Measurements from ENCODE around the gene HDHD5. TPM values are rescaled to one million over a fixed set of nuclear protein-coding genes. Genes with fewer than 3 reads are reported as not detected.
"Not testable (repeated sequence)": the region's sequence is repeated elsewhere in the genome, so short reads cannot be mapped to it uniquely, and the experiment has no call there.

The HDHD5 gene
- total RNA-seq, 1 donor from 2014 or later: 44.3 TPM

DNA sequence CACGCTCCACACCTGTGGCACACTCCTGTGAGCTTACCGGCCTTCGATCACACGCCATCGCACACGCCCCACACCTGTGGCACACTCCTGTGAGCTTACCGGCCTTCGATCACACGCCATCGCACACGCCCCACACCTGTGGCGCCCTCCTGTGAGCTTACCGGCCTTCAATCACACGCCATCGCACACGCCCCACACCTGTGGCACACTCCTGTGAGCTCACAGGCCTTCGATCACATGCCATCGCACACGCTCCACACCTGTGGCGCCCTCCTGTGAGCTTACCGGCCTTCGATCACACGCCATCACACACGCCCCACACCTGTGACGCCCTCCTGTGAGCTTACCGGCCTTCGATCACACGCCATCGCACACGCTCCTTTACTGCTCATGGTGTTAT is 11.6 kb downstream of the HDHD5 start:
- H3K27ac Mint-ChIP-seq; DNase-seq (ENCODE audit: low spot score); H3K9me3 Mint-ChIP-seq; H3K4me3 Mint-ChIP-seq (ENCODE audit: low read depth); intact Hi-C loops (cut with micrococcal nuclease); H3K27me3 Mint-ChIP-seq (ENCODE audit: low read depth); H3K4me1 Mint-ChIP-seq (ENCODE audit: low read depth): not testable (repeated sequence)
- H3K36me3 Mint-ChIP-seq (ENCODE audit: low read depth): peaks cover 30% of the 10 kb centered on the region

GRCh38 chr22:17145021-17145680 is 13.9 kb downstream of the HDHD5 start:
- Mint-ChIP-seq H3K4me1 (ENCODE audit: low read depth) (no peaks in the 10 kb centered on the region), H3K36me3 (ENCODE audit: low read depth) (peaks cover 36% of the 10 kb centered on the region), H3K9me3 (no peaks in the 10 kb centered on the region), H3K27ac (no peak overlapping the region), H3K4me3 (ENCODE audit: low read depth) (no peak overlapping the region), H3K27me3 (ENCODE audit: low read depth) (no peaks in the 10 kb centered on the region)
- no peak for DNase-seq (ENCODE audit: low spot score)
- intact Hi-C loops (cut with micrococcal nuclease): no loop called here

DNA sequence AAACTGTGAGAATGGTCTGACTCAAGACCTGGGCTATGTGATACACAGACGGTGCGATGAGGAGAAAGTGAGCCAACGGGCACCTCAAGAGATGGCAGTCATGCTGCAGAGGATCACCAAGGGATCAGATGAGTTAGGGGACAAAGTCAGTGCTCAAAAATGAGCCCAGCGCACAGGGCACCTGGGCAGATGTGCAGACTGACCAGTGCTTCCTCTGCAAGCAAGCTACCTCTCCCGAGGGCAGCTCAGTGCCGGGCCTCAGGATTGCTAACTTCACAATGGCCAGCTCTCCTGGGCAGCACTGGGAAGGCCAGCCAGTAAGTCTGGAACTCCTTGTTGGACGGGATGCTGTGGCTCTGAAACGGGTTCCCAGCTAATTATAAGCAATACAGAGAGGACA is 15.3 kb downstream of the HDHD5 start:
- peaks cover 37% of the 10 kb centered on the region for H3K36me3 Mint-ChIP-seq (ENCODE audit: low read depth)
- H3K9me3 Mint-ChIP-seq: no peaks in the 10 kb centered on the region
- no peak overlapping the region for H3K4me3 Mint-ChIP-seq (ENCODE audit: low read depth)
- no peak for DNase-seq (ENCODE audit: low spot score)
- no peaks in the 10 kb centered on the region for H3K27me3 Mint-ChIP-seq (ENCODE audit: low read depth)
- no peaks in the 10 kb centered on the region for H3K4me1 Mint-ChIP-seq (ENCODE audit: low read depth)
- no peak overlapping the region for H3K27ac Mint-ChIP-seq
- intact Hi-C loops (cut with micrococcal nuclease): no loop called here

DNA sequence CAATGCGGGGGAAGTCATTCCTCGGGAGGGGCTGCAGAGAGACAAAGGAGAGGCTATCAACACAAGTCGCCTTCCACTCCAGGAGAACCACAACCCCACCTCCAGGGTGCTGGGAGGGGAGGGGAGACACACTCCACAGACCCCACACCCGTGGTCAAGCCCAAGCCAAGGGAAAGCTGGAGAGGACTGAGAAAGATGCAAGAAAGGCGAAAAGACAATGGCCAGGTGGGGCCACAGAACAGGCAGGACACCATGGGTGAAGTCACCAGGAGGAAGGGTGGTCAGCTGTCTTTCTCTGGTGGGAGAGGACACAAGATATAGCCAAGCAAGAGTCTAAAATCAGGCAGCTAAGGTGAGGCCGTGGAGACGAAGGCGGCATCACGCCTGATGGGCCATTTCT is 16.0 kb downstream of the HDHD5 start:
- intact Hi-C loops (cut with micrococcal nuclease): no loop called here
- peaks cover 37% of the 10 kb centered on the region for H3K36me3 Mint-ChIP-seq (ENCODE audit: low read depth)
- H3K9me3 Mint-ChIP-seq: no peaks in the 10 kb centered on the region
- no peak overlapping the region for H3K27ac Mint-ChIP-seq
- no peaks in the 10 kb centered on the region for H3K27me3 Mint-ChIP-seq (ENCODE audit: low read depth)
- DNase-seq (ENCODE audit: low spot score): no peak
- H3K4me3 Mint-ChIP-seq (ENCODE audit: low read depth): no peak overlapping the region
- H3K4me1 Mint-ChIP-seq (ENCODE audit: low read depth): no peaks in the 10 kb centered on the region

DNA sequence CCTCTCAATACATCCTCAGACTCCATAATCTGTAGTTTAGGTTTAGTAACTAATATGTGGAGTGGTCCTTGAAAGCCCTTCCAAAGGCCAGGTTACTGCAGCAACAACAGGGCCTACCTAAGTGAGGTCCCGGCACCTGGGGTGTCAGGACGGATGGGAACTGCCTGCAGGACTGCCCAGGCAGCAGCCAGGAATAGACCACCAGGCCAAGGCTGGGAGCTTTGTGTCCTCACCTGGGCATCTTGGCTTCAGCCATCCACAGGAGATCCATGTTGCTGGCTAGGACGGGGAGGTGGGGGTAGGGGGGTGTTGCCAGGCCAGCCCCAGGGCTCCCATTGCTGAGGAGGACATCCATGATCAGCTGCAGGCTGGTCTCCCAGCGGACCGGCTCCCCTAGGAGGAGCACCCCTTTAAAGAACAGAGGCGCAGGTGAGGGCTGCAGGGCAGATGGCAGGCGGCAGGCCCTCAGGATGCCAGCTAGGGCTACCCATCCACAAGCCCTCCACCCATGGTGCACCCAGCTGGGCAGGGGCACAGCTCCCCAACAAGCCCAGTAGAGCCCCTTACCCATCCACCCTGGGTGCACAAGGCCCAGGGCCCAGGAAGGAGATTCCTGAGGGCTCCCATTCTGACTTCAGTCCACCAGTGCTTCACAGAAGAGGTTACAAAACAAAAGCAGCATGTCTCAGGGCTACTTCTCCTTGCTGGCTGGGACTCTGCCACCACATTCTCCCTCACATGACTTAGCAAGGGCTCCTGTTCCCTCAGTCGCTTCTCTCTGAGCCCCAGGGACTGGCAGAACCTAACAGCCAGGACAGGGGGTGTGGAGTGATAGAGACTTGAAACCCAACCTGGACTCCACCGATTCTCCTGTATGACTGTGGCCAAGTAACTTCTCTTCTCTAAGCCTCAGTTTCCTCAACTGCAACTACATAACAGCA is 18.0 kb downstream of the HDHD5 start:
- Mint-ChIP-seq H3K4me1 (ENCODE audit: low read depth) (no peaks in the 10 kb centered on the region), H3K4me3 (ENCODE audit: low read depth) (no peak overlapping the region), H3K27ac (no peak overlapping the region), H3K36me3 (ENCODE audit: low read depth) (peaks cover 35% of the 10 kb centered on the region), H3K27me3 (ENCODE audit: low read depth) (no peaks in the 10 kb centered on the region), H3K9me3 (no peaks in the 10 kb centered on the region)
- DNase-seq (ENCODE audit: low spot score): no peak
- intact Hi-C loops (cut with micrococcal nuclease): no loop called here

DNA sequence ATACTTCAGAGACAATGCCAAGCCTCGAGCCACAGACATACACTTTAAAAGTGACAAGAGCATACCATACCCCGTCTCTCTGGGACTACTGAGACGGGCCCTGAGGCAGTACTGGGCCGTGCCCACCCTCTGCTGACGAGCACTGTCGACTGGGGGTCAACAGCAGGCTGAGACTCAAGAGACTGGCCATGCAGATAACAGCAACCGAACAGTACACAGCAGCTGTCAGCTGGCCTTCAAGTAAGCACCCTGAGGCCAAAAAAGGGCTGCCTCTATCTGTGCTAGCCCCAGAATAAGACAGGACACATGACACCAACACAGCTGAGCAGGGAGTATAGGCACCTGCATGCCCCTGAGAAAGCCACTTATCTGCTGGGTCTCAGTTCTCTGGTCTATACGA is 19.1 kb downstream of the HDHD5 start:
- DNase-seq (ENCODE audit: low spot score): no peak
- intact Hi-C loops (cut with micrococcal nuclease): no loop called here
- H3K27me3 Mint-ChIP-seq (ENCODE audit: low read depth): no peaks in the 10 kb centered on the region
- no peaks in the 10 kb centered on the region for H3K9me3 Mint-ChIP-seq
- H3K27ac Mint-ChIP-seq: no peak overlapping the region
- no peak overlapping the region for H3K4me3 Mint-ChIP-seq (ENCODE audit: low read depth)
- H3K36me3 Mint-ChIP-seq (ENCODE audit: low read depth): peaks cover 35% of the 10 kb centered on the region
- no peaks in the 10 kb centered on the region for H3K4me1 Mint-ChIP-seq (ENCODE audit: low read depth)

DNA sequence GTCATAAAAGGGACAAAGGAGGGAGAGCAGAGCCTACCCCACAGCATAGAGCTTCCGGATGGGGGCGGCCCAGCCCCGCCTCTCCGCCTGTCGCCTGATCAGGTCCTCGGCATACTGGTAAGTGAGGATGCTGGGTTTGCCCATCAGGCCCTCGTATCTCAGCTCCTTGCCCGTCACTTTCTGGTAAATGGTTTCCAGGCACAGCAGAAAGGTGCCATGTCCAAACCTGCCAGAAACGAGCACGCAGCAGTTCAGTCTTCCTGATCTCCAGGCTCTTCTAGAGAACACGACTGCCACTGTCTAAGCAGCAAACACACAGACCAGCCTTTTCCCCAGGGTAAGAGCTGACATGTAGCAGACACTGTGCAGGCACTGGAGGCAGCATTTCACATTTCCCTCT is 20.6 kb downstream of the HDHD5 start:
- H3K4me1 Mint-ChIP-seq (ENCODE audit: low read depth): no peaks in the 10 kb centered on the region
- no peak overlapping the region for H3K27ac Mint-ChIP-seq
- peaks cover 32% of the 10 kb centered on the region for H3K36me3 Mint-ChIP-seq (ENCODE audit: low read depth)
- no peaks in the 10 kb centered on the region for H3K27me3 Mint-ChIP-seq (ENCODE audit: low read depth)
- intact Hi-C loops (cut with micrococcal nuclease): no loop called here
- no peak for DNase-seq (ENCODE audit: low spot score)
- no peak overlapping the region for H3K4me3 Mint-ChIP-seq (ENCODE audit: low read depth)
- no peaks in the 10 kb centered on the region for H3K9me3 Mint-ChIP-seq

- H3K27ac Mint-ChIP-seq: no peak overlapping the region
- no peaks in the 10 kb centered on the region for H3K27me3 Mint-ChIP-seq (ENCODE audit: low read depth)
- no peak for DNase-seq (ENCODE audit: low spot score)
- intact Hi-C loops (cut with micrococcal nuclease): no loop called here
- H3K36me3 Mint-ChIP-seq (ENCODE audit: low read depth): peaks cover 28% of the 10 kb centered on the region
- H3K9me3 Mint-ChIP-seq: no peaks in the 10 kb centered on the region
- no peak overlapping the region for H3K4me3 Mint-ChIP-seq (ENCODE audit: low read depth)
- no peaks in the 10 kb centered on the region for H3K4me1 Mint-ChIP-seq (ENCODE audit: low read depth)
These were observed 21.1 kb downstream of the HDHD5 start for GRCh38 chr22:17137861-17138425.

DNA sequence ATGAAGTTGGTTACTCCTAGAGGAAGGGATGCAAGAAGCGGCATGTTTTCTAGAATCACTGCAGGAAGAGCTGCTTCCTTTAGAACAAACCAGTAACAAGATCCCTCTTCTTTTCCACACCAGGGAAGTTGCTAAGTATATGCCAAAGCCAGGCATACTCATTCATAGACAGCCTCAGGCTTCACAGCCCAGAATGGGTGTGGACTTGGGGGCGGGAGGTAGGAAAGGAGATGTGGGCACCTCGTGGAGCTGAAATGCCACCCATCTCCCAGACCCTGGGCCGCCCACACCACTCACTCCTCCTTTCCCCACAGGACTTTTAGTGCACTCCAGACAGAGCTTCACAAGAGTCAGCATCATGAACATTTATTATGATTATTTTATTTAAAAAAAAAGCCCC is 21.9 kb downstream of the HDHD5 start:
- DNase-seq (ENCODE audit: low spot score): no peak
- Mint-ChIP-seq H3K36me3 (ENCODE audit: low read depth) (peaks cover 20% of the 10 kb centered on the region), H3K9me3 (no peaks in the 10 kb centered on the region), H3K27ac (no peak overlapping the region), H3K4me3 (ENCODE audit: low read depth) (no peak overlapping the region), H3K27me3 (ENCODE audit: low read depth) (no peaks in the 10 kb centered on the region), H3K4me1 (ENCODE audit: low read depth) (no peaks in the 10 kb centered on the region)
- intact Hi-C loops (cut with micrococcal nuclease): no loop called here

DNA sequence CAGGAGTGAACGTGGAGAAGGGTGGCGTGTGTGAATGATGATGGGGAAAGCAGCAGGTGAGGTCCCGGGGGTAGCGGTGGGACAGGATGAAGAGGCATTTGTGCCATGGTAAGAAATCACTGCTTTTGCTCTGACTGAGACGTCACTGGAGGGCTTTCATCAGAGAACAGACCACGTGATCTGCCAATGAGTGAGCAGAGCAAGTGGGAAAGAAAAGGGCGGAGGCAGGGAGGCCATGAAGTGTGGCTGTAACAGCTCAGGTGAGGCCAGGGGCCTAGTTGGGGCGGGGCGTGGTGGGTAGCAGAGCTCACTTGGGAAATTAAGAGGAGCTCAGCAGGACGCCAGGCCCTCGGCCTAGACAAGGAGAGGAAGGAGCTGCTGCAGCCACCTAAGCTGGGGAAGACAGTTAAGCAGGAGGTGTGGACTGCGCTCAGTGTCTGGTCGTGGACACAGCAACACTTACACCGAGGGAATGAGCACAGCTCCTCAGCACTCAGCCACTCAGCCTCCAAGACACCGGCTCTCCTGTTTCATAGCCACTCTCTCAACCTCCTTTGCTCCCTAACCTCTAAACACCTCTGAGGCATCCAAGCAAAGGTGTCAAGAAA is 23.8 kb downstream of the HDHD5 start:
- H3K4me1 Mint-ChIP-seq (ENCODE audit: low read depth): peaks cover 1% of the 10 kb centered on the region
- no peak for DNase-seq (ENCODE audit: low spot score)
- peaks cover 12% of the 10 kb centered on the region for H3K36me3 Mint-ChIP-seq (ENCODE audit: low read depth)
- intact Hi-C loops (cut with micrococcal nuclease): no loop called here
- H3K4me3 Mint-ChIP-seq (ENCODE audit: low read depth): no peak overlapping the region
- no peak overlapping the region for H3K27ac Mint-ChIP-seq
- H3K9me3 Mint-ChIP-seq: no peaks in the 10 kb centered on the region
- H3K27me3 Mint-ChIP-seq (ENCODE audit: low read depth): no peaks in the 10 kb centered on the region

DNA sequence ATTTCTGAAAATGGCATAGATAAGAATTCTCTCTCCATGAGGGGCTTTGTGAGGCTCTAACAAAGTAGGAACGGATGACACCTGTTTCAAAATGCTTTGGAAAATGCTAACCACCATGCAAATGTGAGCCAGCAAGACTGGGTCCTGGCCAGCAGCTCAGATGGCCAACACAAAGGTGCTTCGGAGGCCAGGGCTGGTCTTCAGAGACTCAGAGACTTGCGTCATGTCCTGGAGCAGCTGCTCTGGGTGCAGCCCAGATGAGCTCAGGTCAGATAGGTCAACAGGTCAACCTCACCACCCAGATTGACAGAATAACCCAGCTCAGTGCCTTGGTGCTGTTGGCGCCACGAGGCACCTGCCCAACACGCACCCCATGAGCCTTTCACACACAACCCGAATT is 25.9 kb downstream of the HDHD5 start:
- Mint-ChIP-seq H3K27me3 (ENCODE audit: low read depth) (peaks cover 9% of the 10 kb centered on the region), H3K9me3 (no peaks in the 10 kb centered on the region), H3K4me1 (ENCODE audit: low read depth) (peaks cover 3% of the 10 kb centered on the region), H3K36me3 (ENCODE audit: low read depth) (peaks cover 5% of the 10 kb centered on the region), H3K4me3 (ENCODE audit: low read depth) (no peak overlapping the region), H3K27ac (no peak overlapping the region)
- intact Hi-C loops (cut with micrococcal nuclease): no loop called here
- no peak for DNase-seq (ENCODE audit: low spot score)

DNA sequence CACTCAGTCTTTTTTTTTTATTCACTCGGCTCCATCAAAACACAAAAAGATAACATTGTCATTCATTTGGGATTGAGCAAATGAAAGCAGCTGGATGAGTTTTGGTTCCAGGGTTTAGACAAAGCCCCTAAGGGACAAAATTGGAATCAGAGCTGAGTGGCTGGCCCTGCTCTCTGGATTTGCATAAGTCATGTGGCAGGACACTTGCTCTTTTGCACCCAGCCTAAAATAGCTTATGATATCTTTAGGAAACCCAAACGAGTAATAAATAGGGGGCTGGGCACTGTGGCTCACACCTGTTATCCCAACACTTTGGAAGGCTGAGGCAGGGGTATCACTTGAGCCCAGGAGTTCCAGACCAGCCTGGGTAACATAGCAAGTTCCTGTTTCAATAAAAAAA is 27.0 kb downstream of the HDHD5 start:
- intact Hi-C loops (cut with micrococcal nuclease): no loop called here
- H3K27me3 Mint-ChIP-seq (ENCODE audit: low read depth): peaks cover 9% of the 10 kb centered on the region
- H3K4me3 Mint-ChIP-seq (ENCODE audit: low read depth): no peak overlapping the region
- H3K27ac Mint-ChIP-seq: no peak overlapping the region
- no peak for DNase-seq (ENCODE audit: low spot score)
- H3K36me3 Mint-ChIP-seq (ENCODE audit: low read depth): peaks cover 3% of the 10 kb centered on the region
- H3K9me3 Mint-ChIP-seq: no peaks in the 10 kb centered on the region
- peaks cover 3% of the 10 kb centered on the region for H3K4me1 Mint-ChIP-seq (ENCODE audit: low read depth)

DNA sequence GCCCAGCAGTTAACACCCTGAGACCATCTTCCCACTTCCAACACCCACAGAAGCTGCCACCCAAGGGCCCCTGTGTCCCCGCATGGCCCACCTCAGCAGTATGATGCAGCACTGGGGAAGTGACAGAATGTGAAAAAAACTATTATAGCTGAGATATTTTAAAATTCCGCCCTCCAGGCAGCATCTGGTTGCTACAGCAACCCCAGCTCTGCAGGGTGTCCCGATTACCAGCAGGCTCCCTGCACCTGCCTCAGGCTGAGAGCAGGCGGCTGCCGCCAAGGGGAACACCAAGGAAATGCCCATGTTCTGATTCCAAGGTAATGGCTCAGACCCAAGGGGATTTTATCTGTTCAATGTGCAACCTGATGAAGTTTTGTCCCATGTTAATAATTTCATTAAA is 27.4 kb downstream of the HDHD5 start:
- H3K36me3 Mint-ChIP-seq (ENCODE audit: low read depth): no peaks in the 10 kb centered on the region
- H3K27me3 Mint-ChIP-seq (ENCODE audit: low read depth): peaks cover 12% of the 10 kb centered on the region
- DNase-seq (ENCODE audit: low spot score): no peak
- H3K9me3 Mint-ChIP-seq: no peaks in the 10 kb centered on the region
- H3K4me1 Mint-ChIP-seq (ENCODE audit: low read depth): peaks cover 3% of the 10 kb centered on the region
- no peak overlapping the region for H3K4me3 Mint-ChIP-seq (ENCODE audit: low read depth)
- no peak overlapping the region for H3K27ac Mint-ChIP-seq
- intact Hi-C loops (cut with micrococcal nuclease): no loop called here

All from activated T-helper 2 cell treated with anti-CD3 and anti-CD28 coated beads, Interferon-gamma antibody, Interleukin-2, Interleukin-4, amounts not matched to agents 10 μg/mL and 5 μg/mL and 100 μg/mL, durations not matched to agents 14 hours and 24 hours and 36 hours (primary cell).